Right atrium auricular region (tissue), 2 donors: ENCODE measurements around the gene COX7B2. TPM values are rescaled to one million over a fixed set of nuclear protein-coding genes. Genes with fewer than 3 reads are reported as not detected.

ENCODE experiments used
- DNase-seq: peaks from one replicate; pipeline ENCODE4 v3.0.0-alpha.2; 2019; ENCODE audit warnings: low spot score
- H3K27ac ChIP-seq, 2 donors: fragments of 200-600 bp; sonication (generic); 1 replicate in 1 of 2; 2 replicates in 1 of 2; pipeline ENCODE4 v1.5.1; 2016 to 2019
- H3K27me3 ChIP-seq, 2 donors: fragments of 200-600 bp; sonication (generic); one replicate each; pipeline versions ENCODE4 v1.5.1 to v1.6.0; 2017 to 2019
- H3K36me3 ChIP-seq: fragments of 200-600 bp; sonication (generic); one replicate; pipeline ENCODE4 v1.5.1; 2016
- H3K4me1 ChIP-seq, 2 donors: fragments of 200-600 bp; sonication (generic); one replicate each; pipeline versions ENCODE4 v1.5.1 to v1.6.0; 2017 to 2019
- H3K4me3 ChIP-seq, 2 donors: fragments of 200-600 bp; sonication (generic); 1 replicate in 1 of 2; 2 replicates in 1 of 2; pipeline ENCODE4 v1.5.1; 2017 to 2019; ENCODE audit warnings: mild to moderate bottlenecking in 1 of 2, moderate library complexity in 1 of 2
- H3K9me3 ChIP-seq, 2 donors: fragments of 200-600 bp; sonication (generic); one replicate each; pipeline ENCODE4 v1.5.1; 2019
- total RNA-seq, 2 donors: library from RNA; depleted of rRNA; stranded (reverse); fragments of >200 nt; gene quantifications; one replicate each; pipeline ENCODE4 v1.1.0, GENCODE V29; 2016
- TF ChIP-seq, protein P1 (sequence below), 2 donors: fragments of 200-600 bp; sonication (generic); IDR thresholded peaks; one replicate each; pipeline ENCODE4 v1.5.1; 2019; ENCODE audit warnings: antibody characterized with exemption in 2 of 2

Gene COX7B2
- total RNA-seq, 2 donors from 2014 or later: not detected

- Histone ChIP-seq H3K4me3 (no peak overlapping the region), H3K27ac (no peak overlapping the region), H3K4me1 (no peaks in the 10 kb centered on the region), H3K36me3 (no peaks in the 10 kb centered on the region), H3K9me3 (no peaks in the 10 kb centered on the region), H3K27me3 (no peaks in the 10 kb centered on the region)
- DNase-seq: no peak
- TF ChIP-seq, protein P1, sequence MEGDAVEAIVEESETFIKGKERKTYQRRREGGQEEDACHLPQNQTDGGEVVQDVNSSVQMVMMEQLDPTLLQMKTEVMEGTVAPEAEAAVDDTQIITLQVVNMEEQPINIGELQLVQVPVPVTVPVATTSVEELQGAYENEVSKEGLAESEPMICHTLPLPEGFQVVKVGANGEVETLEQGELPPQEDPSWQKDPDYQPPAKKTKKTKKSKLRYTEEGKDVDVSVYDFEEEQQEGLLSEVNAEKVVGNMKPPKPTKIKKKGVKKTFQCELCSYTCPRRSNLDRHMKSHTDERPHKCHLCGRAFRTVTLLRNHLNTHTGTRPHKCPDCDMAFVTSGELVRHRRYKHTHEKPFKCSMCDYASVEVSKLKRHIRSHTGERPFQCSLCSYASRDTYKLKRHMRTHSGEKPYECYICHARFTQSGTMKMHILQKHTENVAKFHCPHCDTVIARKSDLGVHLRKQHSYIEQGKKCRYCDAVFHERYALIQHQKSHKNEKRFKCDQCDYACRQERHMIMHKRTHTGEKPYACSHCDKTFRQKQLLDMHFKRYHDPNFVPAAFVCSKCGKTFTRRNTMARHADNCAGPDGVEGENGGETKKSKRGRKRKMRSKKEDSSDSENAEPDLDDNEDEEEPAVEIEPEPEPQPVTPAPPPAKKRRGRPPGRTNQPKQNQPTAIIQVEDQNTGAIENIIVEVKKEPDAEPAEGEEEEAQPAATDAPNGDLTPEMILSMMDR (IDR thresholded peaks at IDR 0.05): no peak
Measured at GRCh38 chr4:46720055-46720454, 189.0 kb downstream of the COX7B2 start.

DNA sequence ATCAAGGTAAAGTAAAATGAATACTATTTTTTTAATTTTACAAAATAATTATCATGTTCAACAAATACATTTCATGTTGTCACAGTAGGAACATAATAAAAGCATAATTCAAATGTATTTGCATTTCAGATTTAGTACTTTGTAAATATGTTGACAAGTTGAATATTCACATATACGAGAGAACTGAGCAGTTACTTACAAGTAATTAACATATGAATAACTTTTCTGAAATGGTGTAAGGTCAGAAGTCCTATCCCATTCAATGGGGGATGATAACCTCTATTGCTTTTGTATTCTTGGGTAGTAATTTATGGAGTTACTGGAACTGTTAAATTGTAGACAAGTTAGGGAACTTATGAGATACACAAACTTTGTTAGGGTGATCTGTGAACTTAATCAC, 191.1 kb downstream of the COX7B2 start:
- H3K27ac ChIP-seq: no peak overlapping the region
- no peak overlapping the region for H3K4me3 ChIP-seq

GRCh38 chr4:46715468-46715867, 193.6 kb downstream of the COX7B2 start:
- H3K9me3 ChIP-seq: no peaks in the 10 kb centered on the region
- H3K27me3 ChIP-seq: no peaks in the 10 kb centered on the region
- no peak overlapping the region for H3K4me3 ChIP-seq
- H3K27ac ChIP-seq: no peak overlapping the region
- TF ChIP-seq, protein P1 (IDR thresholded peaks at IDR 0.05): no peak
- H3K36me3 ChIP-seq: no peaks in the 10 kb centered on the region
- H3K4me1 ChIP-seq: no peaks in the 10 kb centered on the region
- no peak for DNase-seq

More for the DNA sequence above, 191.1 kb downstream of the COX7B2 start:
- TF ChIP-seq, protein P1 (IDR thresholded peaks at IDR 0.05): no peak
- H3K36me3 ChIP-seq: no peaks in the 10 kb centered on the region
- no peak for DNase-seq
- no peaks in the 10 kb centered on the region for H3K4me1 ChIP-seq
- H3K27me3 ChIP-seq: no peaks in the 10 kb centered on the region
- H3K9me3 ChIP-seq: no peaks in the 10 kb centered on the region

DNA sequence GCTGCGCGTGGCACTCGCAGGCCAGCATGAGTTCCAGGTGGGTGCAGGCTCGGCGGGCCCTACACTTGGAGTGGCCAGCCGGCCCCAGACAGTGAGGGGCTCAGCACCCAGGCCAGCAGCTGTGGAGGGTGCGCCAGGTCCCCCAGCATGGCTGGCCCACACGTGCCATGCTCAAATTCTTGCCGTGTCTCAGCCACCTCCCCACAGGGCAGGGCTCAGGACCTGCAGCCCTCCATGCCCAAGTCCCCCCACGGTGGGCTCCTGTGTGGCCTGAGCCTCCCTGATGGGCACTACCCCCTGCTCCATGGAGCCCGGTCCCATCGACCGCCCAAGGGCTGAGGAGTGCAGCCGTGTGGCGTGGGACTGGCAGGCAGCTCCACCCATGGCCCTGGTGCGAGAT, 210.2 kb downstream of the COX7B2 start:
- TF ChIP-seq, protein P1 (IDR thresholded peaks at IDR 0.05): no peak
- Histone ChIP-seq H3K4me3 (no peak overlapping the region), H3K4me1 (no peaks in the 10 kb centered on the region), H3K27ac (no peak overlapping the region), H3K36me3 (no peaks in the 10 kb centered on the region), H3K9me3 (peaks cover 0 to 4% of the 10 kb centered on the region in 2 donors), H3K27me3 (no peaks in the 10 kb centered on the region)
- no peak for DNase-seq

Other genes starting within 250 kb of the COX7B2 start
- 1 to 10 TPM in 1 of 2 donors, under 1 TPM in 1; 0.55 to 1.0 TPM for gene GABRA4, start 84.3 kb upstream of the COX7B2 start, total RNA-seq
- gene GABRB1, start 122.3 kb upstream of the COX7B2 start, total RNA-seq: 1 to 10 TPM; 1.1 to 2.6 TPM